Esophagus squamous epithelium (tissue), 5 donors: Measurements from ENCODE around the gene C10orf105. TPM values are rescaled to one million over a fixed set of nuclear protein-coding genes. Genes with fewer than 3 reads are reported as not detected.

Experiments
- DNase-seq: peaks from one replicate; lab custom pipeline; 2025; lab: John Stamatoyannopoulos, UW
- H3K27ac ChIP-seq, 4 donors: fragments of 200-600 bp; sonication (generic); one replicate each; pipeline ENCODE4 v1.5.1; 2016 to 2019; ENCODE audit warnings: mild to moderate bottlenecking in 1 of 4
- H3K27me3 ChIP-seq, 4 donors: fragments of 200-600 bp; sonication (generic); 1 replicate in 3 of 4; 2 replicates in 1 of 4; pipeline versions ENCODE4 v1.5.1 to v1.6.0; 2017 to 2021; ENCODE audit warnings: antibody characterized with exemption in 1 of 4
- H3K36me3 ChIP-seq, 3 donors: fragments of 200-600 bp; sonication (generic); one replicate each; pipeline ENCODE4 v1.5.1; 2016 to 2019
- H3K4me1 ChIP-seq, 3 donors: fragments of 200-600 bp; sonication (generic); one replicate each; pipeline ENCODE4 v1.5.1; 2017 to 2019
- H3K4me3 ChIP-seq, 4 donors: fragments of 200-600 bp; sonication (generic); 1 replicate in 3 of 4; 2 replicates in 1 of 4; pipeline ENCODE4 v1.5.1; 2016 to 2019; ENCODE audit warnings: mild to moderate bottlenecking in 2 of 4, moderate library complexity in 1 of 4
- H3K9me3 ChIP-seq, 3 donors: fragments of 200-600 bp; sonication (generic); one replicate each; pipeline ENCODE4 v1.5.1; 2016 to 2019
- CTCF ChIP-seq, 6 experiments: fragments of 450-650 bp in 4 of 6; fragments of 200-600 bp in 2 of 6; sonication (generic) in 2 of 6; IDR thresholded peaks; one replicate each; pipeline ENCODE4 v1.5.1; 2016 to 2019; ENCODE audit warnings: antibody characterized with exemption in 6 of 6, mild to moderate bottlenecking in 4 of 6, moderate library complexity in 4 of 6
- POLR2A ChIP-seq, 4 donors: fragments of 450-650 bp; IDR thresholded peaks; one replicate each; pipeline ENCODE4 v1.6.1; 2017; ENCODE audit warnings: antibody characterized with exemption in 4 of 4, mild to moderate bottlenecking in 4 of 4, moderate library complexity in 3 of 4
- WGBS, 2 donors: methylation state at CpG; one replicate each; pipeline ENCODE4 v1.1.5; 2018; 5-methylcytosine and 5-hydroxymethylcytosine counted together
- intact Hi-C: fragments of 100-400 bp; cut with DNase I; formaldehyde crosslinking; loops from one replicate; pipeline ENCODE4 v1.15.0; 2022
- total RNA-seq, 4 donors: library from RNA; depleted of rRNA; stranded (reverse); fragments of >200 nt; gene quantifications; one replicate each; pipeline ENCODE4 v1.1.0, GENCODE V29; 2016
- donor health status: DM: yes; HTN: yes; CAD: no.

Gene C10orf105
- total RNA-seq, 4 donors from 2014 or later: under 0.01 to 0.15 TPM; not detected in 2

DNA sequence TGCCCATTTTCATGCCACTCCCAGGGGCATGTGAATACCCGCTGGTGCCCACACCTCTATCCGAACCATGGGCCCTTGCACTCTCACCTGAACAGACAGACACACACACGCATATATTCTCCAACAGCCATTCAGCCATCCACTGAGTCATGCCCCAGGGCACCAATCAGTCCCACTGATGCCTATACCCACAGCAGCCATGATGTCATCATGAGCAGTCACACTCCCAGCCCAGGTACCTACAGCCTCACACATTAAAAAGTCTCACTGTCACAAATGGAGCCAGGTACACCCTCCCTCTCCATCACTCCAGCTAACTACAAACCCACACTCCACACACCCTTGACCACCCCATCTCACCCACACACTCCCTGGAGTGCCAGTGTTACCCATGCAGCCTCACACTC lies 41.5 kb upstream of the C10orf105 start:
- intact Hi-C loops: no loop called here
- H3K27ac ChIP-seq: peak overlapping the region; percentile 75 to 99 (median 85)
- DNase-seq: no peak

DNA sequence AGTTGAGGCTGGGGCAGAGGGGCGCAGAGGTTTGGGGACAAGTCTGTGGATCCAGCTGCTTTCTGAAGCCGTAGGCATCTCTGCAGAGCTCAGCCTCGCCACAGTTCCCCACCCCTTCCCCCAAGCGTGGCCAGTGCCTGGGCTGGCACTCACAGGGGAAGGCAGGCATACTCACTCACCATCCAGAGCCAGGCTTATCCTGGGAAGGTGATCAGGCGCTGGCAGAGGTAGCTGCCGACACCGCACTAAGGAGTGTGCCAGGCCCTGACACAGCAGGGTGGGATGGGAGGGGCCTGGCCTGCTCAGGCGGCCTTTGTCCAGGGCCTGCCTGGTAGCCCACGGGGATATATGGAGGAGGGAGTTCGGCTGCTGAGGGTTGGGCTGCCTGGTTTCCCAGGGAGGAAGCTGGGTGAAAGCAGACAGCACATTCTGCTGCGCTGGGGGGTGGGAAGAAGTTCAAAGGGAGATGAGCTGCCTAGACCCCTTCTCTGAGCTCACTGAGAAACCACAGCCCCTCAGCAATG lies 37.9 kb upstream of the C10orf105 start:
- no peak for TF ChIP-seq POLR2A (IDR thresholded peaks at IDR 0.05)
- TF ChIP-seq CTCF (IDR thresholded peaks at IDR 0.05): no peak
- no peaks in the 10 kb centered on the region for H3K9me3 ChIP-seq
- peaks cover 0 to 77% (median 19%) of the 10 kb centered on the region in 3 donors for H3K36me3 ChIP-seq
- no peak overlapping the region for H3K4me3 ChIP-seq
- peak overlapping the region; percentile 79 to 86 (median 85) for H3K27ac ChIP-seq
- no peak for DNase-seq
- 38% methylated on average over 1 of the region's 11 CpGs for WGBS, 2 donors
- intact Hi-C loops: no loop called here
- peaks cover 48 to 90% (median 60%) of the 10 kb centered on the region in 3 donors for H3K4me1 ChIP-seq
- no peaks in the 10 kb centered on the region for H3K27me3 ChIP-seq

More for the DNA sequence above, 41.5 kb upstream of the C10orf105 start:
- 44 to 65% methylated on average over 3 of the region's 3 CpGs for WGBS, 2 donors
- H3K4me1 ChIP-seq: peaks cover 57 to 92% (median 79%) of the 10 kb centered on the region in 3 donors
- no peaks in the 10 kb centered on the region for H3K9me3 ChIP-seq
- H3K4me3 ChIP-seq: no peak overlapping the region
- TF ChIP-seq CTCF (IDR thresholded peaks at IDR 0.05) (no peak), POLR2A (IDR thresholded peaks at IDR 0.05) (no peak)
- H3K27me3 ChIP-seq: no peaks in the 10 kb centered on the region
- peaks cover 0 to 73% (median 0%) of the 10 kb centered on the region in 3 donors for H3K36me3 ChIP-seq

GRCh38 chr10:71756311-71757191 lies 37.0 kb upstream of the C10orf105 start:
- H3K4me1 ChIP-seq: peaks cover 40 to 89% (median 57%) of the 10 kb centered on the region in 3 donors
- WGBS, 2 donors: 66 to 69% methylated on average over 12 of the region's 12 CpGs
- TF ChIP-seq POLR2A (IDR thresholded peaks at IDR 0.05) (no peak), CTCF (IDR thresholded peaks at IDR 0.05) (no peak)
- H3K36me3 ChIP-seq: peaks cover 3 to 78% (median 26%) of the 10 kb centered on the region in 3 donors
- H3K4me3 ChIP-seq: no peak overlapping the region
- intact Hi-C loops: no loop called here
- peak overlapping the region; percentile 79 to 86 (median 85) for H3K27ac ChIP-seq
- H3K27me3 ChIP-seq: no peaks in the 10 kb centered on the region
- no peak for DNase-seq
- no peaks in the 10 kb centered on the region for H3K9me3 ChIP-seq

DNA sequence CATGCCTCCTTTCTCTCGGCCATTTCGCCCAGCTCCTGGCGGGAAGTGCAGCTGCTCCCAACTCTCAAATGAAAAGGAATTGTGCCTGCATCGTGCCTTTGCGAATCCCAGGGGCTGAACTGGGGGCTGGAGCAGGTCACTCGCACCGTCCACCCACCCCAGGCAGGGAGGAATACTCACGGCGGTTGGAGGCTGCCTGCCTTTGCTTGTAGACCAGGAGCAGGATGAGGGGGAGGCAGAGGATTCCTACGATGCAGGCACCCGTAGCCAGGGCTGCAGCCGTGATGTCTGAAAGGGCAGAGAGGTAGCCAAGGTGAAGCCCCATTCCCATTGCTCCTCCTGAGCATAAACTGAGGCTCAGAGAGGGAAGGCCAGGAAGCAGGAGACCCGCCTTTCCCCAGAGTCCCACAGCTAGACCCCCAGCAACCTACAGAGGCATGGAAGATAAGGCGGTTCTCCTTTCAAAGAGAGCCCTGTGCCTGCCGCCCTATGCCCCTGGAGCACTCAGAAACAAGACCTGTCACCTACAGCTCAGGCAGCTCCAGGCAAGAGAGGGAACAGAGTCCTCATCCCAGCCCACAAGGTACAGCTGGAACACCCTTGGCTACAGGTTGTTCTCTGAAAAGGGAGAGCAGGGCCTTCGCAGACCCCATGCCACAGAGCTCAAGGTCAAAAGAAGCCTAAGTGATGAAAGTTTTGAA lies 35.8 kb upstream of the C10orf105 start:
- H3K27me3 ChIP-seq: no peaks in the 10 kb centered on the region
- no peak overlapping the region for H3K4me3 ChIP-seq
- intact Hi-C loops: no loop called here
- no peak for TF ChIP-seq POLR2A (IDR thresholded peaks at IDR 0.05)
- TF ChIP-seq CTCF (IDR thresholded peaks at IDR 0.05): no peak
- H3K4me1 ChIP-seq: peaks cover 27 to 87% (median 47%) of the 10 kb centered on the region in 3 donors
- DNase-seq: no peak
- 83 to 92% methylated on average over 1 to 8 of the region's 16 CpGs for WGBS, 2 donors
- peak overlapping the region in 3 of 4 donors; percentile 80 to 86 (median 84) for H3K27ac ChIP-seq
- H3K36me3 ChIP-seq: peaks cover 11 to 78% (median 36%) of the 10 kb centered on the region in 3 donors
- no peaks in the 10 kb centered on the region for H3K9me3 ChIP-seq
